Panc1 (cell line): ENCODE measurements around the gene TFPI2. TPM values are rescaled to one million over a fixed set of nuclear protein-coding genes. Genes with fewer than 3 reads are reported as not detected.

Experiments
- ATAC-seq: fragments of 200-7000 bp; cut with Tn5 transposase; 2 replicates; pipeline ENCODE4 v1.9.1; 2020; ENCODE audit warnings: mild to moderate bottlenecking, moderate library complexity
- Bru-seq: library from RNA; stranded (reverse); fragments of 400-500 nt; gene quantifications from one replicate; lab custom pipeline; 2021; lab: Mats Ljungman, UMichigan
- BruChase-seq, 2 experiments: library from RNA; stranded (reverse); fragments of 400-500 nt; gene quantifications; one replicate each; lab custom pipeline; 2021; lab: Mats Ljungman, UMichigan
- BruUV-seq: library from RNA; stranded (reverse); fragments of 400-500 nt; replicated peaks from 2 replicates; lab custom pipeline; 2021; lab: Mats Ljungman, UMichigan
- CTCF ChIA-PET: fragments of 300-600 bp; sonication (Branson Sonifier 250); formaldehyde crosslinking; loops from one replicate; lab custom pipeline; 2022; ENCODE audit warnings: antibody characterized with exemption; lab: Charles Lee
- POLR2A ChIA-PET: fragments of 300-600 bp; sonication (Branson Sonifier 250); formaldehyde crosslinking; loops from one replicate; lab custom pipeline; 2022; ENCODE audit warnings: antibody characterized with exemption; lab: Charles Lee
- DNase-seq: peaks from one replicate; pipeline ENCODE4 v3.0.0-alpha.2; 2010; ENCODE audit warnings: low read depth, low spot score
- H3K27ac ChIP-seq: 2 replicates; pipeline ENCODE4 v1.5.1; 2011; ENCODE audit warnings: mild to moderate bottlenecking, low read length, inconsistent platforms
- H3K27me3 ChIP-seq: fragments of 200-500 bp; sonication (Bioruptor generic); 2 replicates; pipeline ENCODE4 v1.6.0; 2014; ENCODE audit warnings: low read length, inconsistent platforms; ENCODE audit not compliant: control insufficient read depth, insufficient read depth
- H3K36me3 ChIP-seq: fragments of 200-500 bp; sonication (Bioruptor generic); 2 replicates; pipeline ENCODE4 v1.5.1; 2014; ENCODE audit warnings: inconsistent platforms, mild to moderate bottlenecking, low read length, moderate library complexity; ENCODE audit not compliant: control insufficient read depth, insufficient read depth
- H3K4me1 ChIP-seq: 2 replicates; pipeline ENCODE4 v1.5.1; 2011; ENCODE audit warnings: inconsistent platforms, mild to moderate bottlenecking, low read length, moderate library complexity; ENCODE audit not compliant: control insufficient read depth, insufficient read depth
- H3K4me3 ChIP-seq, 2 experiments: 2 replicates each; pipeline ENCODE4 v1.5.1; 2011 to 2012; ENCODE audit warnings: low read depth in 2 of 2, low read length in 2 of 2, mild to moderate bottlenecking in 2 of 2, inconsistent platforms in 1 of 2, moderate library complexity in 1 of 2
- H3K9me3 ChIP-seq: fragments of 200-500 bp; sonication (Bioruptor generic); 2 replicates; pipeline ENCODE4 v1.5.1; 2014; ENCODE audit warnings: low read depth, mild to moderate bottlenecking, inconsistent platforms, low read length, moderate library complexity; ENCODE audit not compliant: control insufficient read depth, insufficient read depth
- CTCF ChIP-seq: fragments of 450-650 bp; IDR thresholded peaks from 2 replicates; pipeline ENCODE4 v1.5.1; 2017; ENCODE audit warnings: mild to moderate bottlenecking
- POLR2AphosphoS5 ChIP-seq: IDR thresholded peaks from 2 replicates; pipeline ENCODE4 v1.6.1; 2012; ENCODE audit warnings: mild to moderate bottlenecking, low read depth, low read length, moderate library complexity
- REST ChIP-seq, 2 experiments: IDR thresholded peaks; 2 replicates each; pipeline ENCODE4 v1.6.1; 2011 to 2012; ENCODE audit warnings: low read depth in 2 of 2, control low read depth in 1 of 2, low read length in 1 of 2, mild to moderate bottlenecking in 1 of 2, moderate library complexity in 1 of 2; ENCODE audit not compliant: insufficient read depth in 1 of 2
- SIN3A ChIP-seq: IDR thresholded peaks from 2 replicates; pipeline ENCODE4 v1.6.1; 2012; ENCODE audit warnings: low read depth, mild to moderate bottlenecking, low read length, moderate library complexity, borderline replicate concordance; ENCODE audit not compliant: insufficient read depth
- TCF7L2 ChIP-seq: IDR thresholded peaks from 2 replicates; pipeline ENCODE4 v1.6.1; 2011; ENCODE audit warnings: mild to moderate bottlenecking, low read depth, low read length, inconsistent platforms
- in situ Hi-C: cut with HindIII; loops from 2 replicates; pipeline ENCODE4 v1.10.0; 2016; ENCODE audit warnings: low sequenced_read_pairs, low pct_unique_long_range_greater_than_20kb
- intact Hi-C: fragments of 100-400 bp; cut with micrococcal nuclease; formaldehyde crosslinking; loops from one replicate; pipeline ENCODE4 v1.10.0; 2022; ENCODE audit not compliant: unreplicated experiment
- long read RNA-seq: library from polyadenylated mRNA; unstranded; transcript quantifications from one replicate; pipeline ENCODE4 v2.0.0, GENCODE V29; 2021; ENCODE audit not compliant: unreplicated experiment
- polyA plus RNA-seq: library from polyadenylated mRNA; unstranded; fragments of >200 nt; gene quantifications from one replicate; pipeline ENCODE4 v1.2.1, GENCODE V29; 2012; ENCODE audit warnings: missing spikeins; ENCODE audit not compliant: insufficient read length
- total RNA-seq: library from RNA; stranded (reverse); gene quantifications from one replicate; pipeline ENCODE4 v1.2.1, GENCODE V29; 2021; ENCODE audit not compliant: unreplicated experiment

TFPI2 gene
- 2.9 TPM for total RNA-seq
- polyA plus RNA-seq = 2.5 TPM
- Bru-seq, nascent RNA = percentile 38 among the genes with signal in this experiment
- BruChase-seq, experiment 1, labeled RNA remaining after a 2-hour chase = percentile 42 among the genes with signal in this experiment
- percentile 60 among the genes with signal in this experiment for BruChase-seq, experiment 2, labeled RNA remaining after a 6-hour chase
- long read RNA-seq, partial matches to known transcripts = 1 of 5 reads
- long read RNA-seq, other reads (novel, unspliced or antisense) = 2 of 5 reads

GRCh38 chr7:93890464-93891068 lies at the start of gene TFPI2:
Gene TFPI2, minus strand, starts transcription at chr7:93890753. Its CDS starts 75 bp downstream, at chr7:93890678.
- in situ Hi-C loops (no loop called here), intact Hi-C loops (no loop called here)
- no peak for TF ChIP-seq POLR2AphosphoS5
- TF ChIP-seq CTCF = peak; percentile 16; the same call in 1 of the 2 replicates
- no peaks in the 10 kb centered on the region for H3K4me1 ChIP-seq
- H3K27ac ChIP-seq = no peak within 1 kb of the TSS
- DNase-seq (no peak), ATAC-seq (peak; percentile 83)
- ChIA-PET POLR2A (no interaction called here), CTCF (no interaction called here)
- peaks cover 4% of the 10 kb centered on the region for H3K27me3 ChIP-seq
- BruUV-seq = no TSS peak
- no peaks in the 10 kb centered on the region for H3K36me3 ChIP-seq
- no peaks in the 10 kb centered on the region for H3K9me3 ChIP-seq
- peak within 1 kb of the TSS; percentile 37 to 49 for H3K4me3 ChIP-seq

GRCh38 chr7:93938293-93938692 lies 47.7 kb upstream of the TFPI2 start:
- CTCF ChIA-PET = no interaction called here
- Histone ChIP-seq H3K4me3 (no peak overlapping the region), H3K4me1 (no peaks in the 10 kb centered on the region), H3K27ac (no peak overlapping the region), H3K36me3 (no peaks in the 10 kb centered on the region), H3K27me3 (no peaks in the 10 kb centered on the region; the same call in 1 of the 2 replicates), H3K9me3 (no peaks in the 10 kb centered on the region)
- TF ChIP-seq REST (IDR thresholded peaks at IDR 0.05; ENCODE audit: insufficient read depth in 1 of 2, low read depth in 2 of 2, low read length in 1 of 2) = no peak
- TF ChIP-seq POLR2AphosphoS5 = no peak
- TF ChIP-seq SIN3A = no peak
- TF ChIP-seq CTCF = no peak
- no peak for TF ChIP-seq TCF7L2
- DNase-seq (no peak), ATAC-seq (no peak)
- intact Hi-C loops (no loop called here), in situ Hi-C loops (no loop called here)
- BruUV-seq = no TSS peak
- POLR2A ChIA-PET = no interaction called here
